H1 (cell line): ENCODE data around the gene PACC1. TPM values are rescaled to one million over a fixed set of nuclear protein-coding genes. Genes with fewer than 3 reads are reported as not detected.

Experiments
- CTCF ChIA-PET: fragments of 300-600 bp; sonication (Branson Sonifier 250); formaldehyde crosslinking; loops from one replicate; lab custom pipeline; 2021; ENCODE audit not compliant: partially characterized antibody; lab: Charles Lee
- POLR2A ChIA-PET: fragments of 300-600 bp; sonication (Branson Sonifier 250); formaldehyde crosslinking; loops from one replicate; lab custom pipeline; 2021; ENCODE audit warnings: inconsistent platforms; ENCODE audit not compliant: partially characterized antibody; lab: Charles Lee
- DNase-seq, 2 experiments: peaks; one replicate each; pipeline versions ENCODE4 v3.0.0 to v3.0.0-alpha.2; 2010 to 2022; ENCODE audit warnings: low spot score in 2 of 2, low read depth in 1 of 2, mixed read lengths in 1 of 2
- FAIRE-seq: peaks from 2 replicates; lab custom pipeline; 2011; peaks lifted over from hg19 to GRCh38; lab: Jason Lieb, UNC
- H2AFZ ChIP-seq: 2 replicates; pipeline ENCODE4 v1.8.1; 2012; ENCODE audit warnings: low read length, inconsistent platforms
- H2AK5ac ChIP-seq: 2 replicates; pipeline ENCODE4 v1.6.1; 2013; ENCODE audit warnings: low read depth, low read length
- H2BK120ac ChIP-seq: replicated peaks from 2 replicates; pipeline ENCODE3; 2013; ENCODE audit warnings: low read depth, low read length, inconsistent platforms
- H2BK12ac ChIP-seq: 2 replicates; pipeline ENCODE4 v1.6.1; 2013; ENCODE audit warnings: low read depth, low read length
- H2BK15ac ChIP-seq: 2 replicates; pipeline ENCODE4 v1.6.1; 2013; ENCODE audit warnings: low read length
- H2BK20ac ChIP-seq: 2 replicates; pipeline ENCODE4 v1.6.1; 2013; ENCODE audit warnings: low read length
- H2BK5ac ChIP-seq: 2 replicates; pipeline ENCODE4 v1.6.1; 2013; ENCODE audit warnings: low read depth, low read length
- H3K14ac ChIP-seq: 2 replicates; pipeline ENCODE4 v1.6.1; 2013; ENCODE audit warnings: inconsistent platforms; ENCODE audit not compliant: insufficient read length
- H3K18ac ChIP-seq: 2 replicates; pipeline ENCODE4 v1.6.1; 2013; ENCODE audit warnings: low read length; ENCODE audit errors: extremely low read depth
- H3K23ac ChIP-seq: 2 replicates; pipeline ENCODE4 v1.6.1; 2013; ENCODE audit warnings: inconsistent platforms; ENCODE audit not compliant: insufficient read length
- H3K23me2 ChIP-seq: 2 replicates; pipeline ENCODE4 v1.6.1; 2013; ENCODE audit warnings: low read depth, low read length
- H3K27ac ChIP-seq: 2 replicates; pipeline ENCODE4 v1.6.1; 2011; ENCODE audit warnings: low read depth, low read length, inconsistent platforms
- H3K27me3 ChIP-seq, 4 experiments: replicated peaks in 1 of 4; 1 replicate in 1 of 4; 2 replicates in 3 of 4; pipeline versions ENCODE4 v1.6.1 to v1.8.1; 2011 to 2013; ENCODE audit warnings: low read length in 3 of 4, mild to moderate bottlenecking in 3 of 4, inconsistent platforms in 2 of 4, mixed read lengths in 2 of 4, moderate library complexity in 1 of 4; ENCODE audit not compliant: control insufficient read depth in 3 of 4, insufficient read depth in 3 of 4; ENCODE audit errors: extremely low read depth in 1 of 4
- H3K36me3 ChIP-seq, 4 experiments: 2 replicates each; pipeline versions ENCODE4 v1.6.1 to v1.8.1; 2011 to 2013; ENCODE audit warnings: mild to moderate bottlenecking in 4 of 4, low read length in 3 of 4, moderate library complexity in 2 of 4, control low read depth in 1 of 4, inconsistent platforms in 1 of 4; ENCODE audit not compliant: insufficient read depth in 4 of 4, control insufficient read depth in 2 of 4
- H3K4ac ChIP-seq: replicated peaks from 2 replicates; pipeline ENCODE3; 2013; ENCODE audit warnings: low read length, low read depth, mixed read lengths, inconsistent platforms; ENCODE audit not compliant: insufficient read length
- H3K4me1 ChIP-seq, 4 experiments: replicated peaks in 1 of 4; 1 replicate in 1 of 4; 2 replicates in 3 of 4; pipeline versions ENCODE4 v1.6.1 to v1.8.1; 2011 to 2013; ENCODE audit warnings: low read length in 3 of 4, inconsistent platforms in 2 of 4, mixed read lengths in 1 of 4; ENCODE audit not compliant: insufficient read depth in 4 of 4, control insufficient read depth in 3 of 4
- H3K4me2 ChIP-seq, 2 experiments: 2 replicates each; pipeline versions ENCODE4 v1.6.1 to v1.8.1; 2011 to 2013; ENCODE audit warnings: low read depth in 2 of 2, low read length in 2 of 2, control low read depth in 1 of 2, inconsistent platforms in 1 of 2, mild to moderate bottlenecking in 1 of 2; ENCODE audit not compliant: insufficient read depth in 1 of 2
- H3K4me3 ChIP-seq, 4 experiments: fragments of 200-600, 300-600 bp in 1 of 4; sonication (generic), shearing (Covaris generic), sonication (Bioruptor Twin) in 1 of 4; 2 replicates each; pipeline versions ENCODE4 v1.5.1 to v1.8.1; 2011 to 2016; ENCODE audit warnings: low read length in 4 of 4, low read depth in 3 of 4, control low read depth in 2 of 4, inconsistent platforms in 2 of 4, mild to moderate bottlenecking in 2 of 4, mixed read lengths in 1 of 4, moderate library complexity in 1 of 4; ENCODE audit not compliant: insufficient read depth in 2 of 4; ENCODE audit errors: extremely low read depth in 1 of 4
- H3K56ac ChIP-seq: replicated peaks from 2 replicates; pipeline ENCODE3; 2013; ENCODE audit warnings: low read depth, mild to moderate bottlenecking, mixed read lengths, low read length, inconsistent platforms; ENCODE audit not compliant: insufficient read length
- H3K79me1 ChIP-seq: 2 replicates; pipeline ENCODE4 v1.6.1; 2013; ENCODE audit warnings: low read depth, low read length, control low read depth
- H3K79me2 ChIP-seq, 2 experiments: 2 replicates each; pipeline versions ENCODE4 v1.6.1 to v1.8.1; 2012 to 2013; ENCODE audit warnings: low read length in 2 of 2, mild to moderate bottlenecking in 2 of 2, inconsistent platforms in 1 of 2; ENCODE audit not compliant: insufficient read depth in 2 of 2, control insufficient read depth in 1 of 2
- H3K9ac ChIP-seq, 4 experiments: replicated peaks in 1 of 4; 1 replicate in 1 of 4; 2 replicates in 3 of 4; pipeline versions ENCODE4 v1.6.1 to v1.8.1; 2011 to 2013; ENCODE audit warnings: low read depth in 3 of 4, low read length in 3 of 4, control low read depth in 2 of 4, mild to moderate bottlenecking in 2 of 4, moderate library complexity in 2 of 4, inconsistent platforms in 1 of 4; ENCODE audit errors: extremely low read depth in 1 of 4
- H3K9me3 ChIP-seq, 2 experiments: 2 replicates each; pipeline versions ENCODE4 v1.6.1 to v1.8.1; 2012 to 2013; ENCODE audit warnings: mild to moderate bottlenecking in 2 of 2, moderate library complexity in 2 of 2, control low read depth in 1 of 2, inconsistent platforms in 1 of 2, low read depth in 1 of 2, low read length in 1 of 2, mixed read lengths in 1 of 2; ENCODE audit not compliant: insufficient read depth in 2 of 2
- H4K20me1 ChIP-seq, 2 experiments: replicated peaks in 1 of 2; 2 replicates each; pipeline versions ENCODE3 to v1.8.1; 2011 to 2013; ENCODE audit warnings: inconsistent platforms in 2 of 2, low read length in 2 of 2, mild to moderate bottlenecking in 1 of 2; ENCODE audit not compliant: insufficient read depth in 2 of 2, control insufficient read depth in 1 of 2
- H4K5ac ChIP-seq: 2 replicates; pipeline ENCODE4 v1.6.1; 2013; ENCODE audit warnings: low read length, low read depth, mixed read lengths, inconsistent platforms; ENCODE audit not compliant: insufficient read length
- H4K8ac ChIP-seq: 2 replicates; pipeline ENCODE4 v1.8.0; 2013; ENCODE audit warnings: mild to moderate bottlenecking, moderate library complexity, low read length, inconsistent platforms; ENCODE audit not compliant: insufficient read depth; ENCODE audit errors: extremely low read depth
- H4K91ac ChIP-seq: replicated peaks from 2 replicates; pipeline ENCODE3; 2013; ENCODE audit warnings: low read length, mixed read lengths, inconsistent platforms; ENCODE audit not compliant: insufficient read length
- KDM4A ChIP-seq: IDR thresholded peaks from one replicate; pipeline ENCODE4 v1.7.1; 2012; ENCODE audit warnings: low read depth, mild to moderate bottlenecking, moderate library complexity, low read length, inconsistent platforms; ENCODE audit not compliant: severe bottlenecking
- NRF1 ChIP-seq: IDR thresholded peaks from 2 replicates; pipeline ENCODE4 v1.6.1; 2011; ENCODE audit warnings: mild to moderate bottlenecking, low read depth, low read length, improper control_type of control experiment
- POLR2AphosphoS5 ChIP-seq: IDR thresholded peaks from 2 replicates; pipeline ENCODE4 v1.6.1; 2011; ENCODE audit warnings: low read depth, low read length
- POU5F1 ChIP-seq: IDR thresholded peaks from 2 replicates; pipeline ENCODE4 v1.6.1; 2011; ENCODE audit warnings: low read depth, mild to moderate bottlenecking, low read length, moderate library complexity
- ZNF274 ChIP-seq: IDR thresholded peaks from 2 replicates; pipeline ENCODE4 v1.7.0; 2012; ENCODE audit warnings: low read length, borderline replicate concordance; ENCODE audit errors: extremely low read depth
- WGBS, 2 experiments: shearing (Covaris generic) in 1 of 2; methylation state at CpG; one replicate each; pipeline versions ENCODE4 v1.1.6 to v1.1.7; 2013 to 2015; ENCODE audit warnings: low lambda C conversion rate in 2 of 2, mixed read lengths in 2 of 2, inconsistent platforms in 1 of 2, low coverage in 1 of 2, missing lambda C conversion rate in 1 of 2; ENCODE audit not compliant: insufficient replicate concordance in 2 of 2, insufficient coverage in 1 of 2, insufficient read length in 1 of 2; ENCODE audit errors: extremely low coverage in 1 of 2, missing lambda C conversion rate in 1 of 2; 5-methylcytosine and 5-hydroxymethylcytosine counted together
- polyA plus RNA-seq, 7 experiments: library from polyadenylated mRNA; depleted of rRNA in 3 of 7; stranded (reverse) in 5 of 7; unstranded in 2 of 7; fragments of >200 nt in 5 of 7; fragments of 200-250 nt in 2 of 7; gene quantifications; 1 replicate in 5 of 7; 2 replicates in 1 of 7; 4 replicates in 1 of 7; pipeline versions ENCODE4 v1.2.1 to v1.2.3, GENCODE V29; 2011 to 2013; ENCODE audit warnings: missing spikeins in 2 of 7, mixed read lengths in 2 of 7
- total RNA-seq: library from RNA; stranded (reverse); fragmentation: NEBNext Ultra II Directional; extraction: Animal tissue kit (Norgen Biotek cat#: 25700); gene quantifications from 2 replicates; pipeline ENCODE4 v1.2.1, GENCODE V29; 2021

The PACC1 gene
- total and polyA plus RNA-seq, 2 of the 8 experiments (the other 6 are each of a cell fraction or from before 2014, with no cell fraction given), result 18.8 to 23.5 TPM

- CTCF ChIA-PET, result interaction anchor here (0.5 to 1.3 kb wide), 3 partner anchors 21 to 693 kb away, joined by 3 to 7 read pairs (median 4); no protein-coding TSS in a partner anchor
- H3K36me3 ChIP-seq, result no peaks in the 10 kb centered on the region
- peaks cover 2% of the 10 kb centered on the region; the same call in 1 of the 2 replicates for H3K23me2 ChIP-seq
- H2BK20ac ChIP-seq, result no peak overlapping the region
- no peaks in the 10 kb centered on the region for H3K9me3 ChIP-seq
- FAIRE-seq, result no peak
- DNase-seq, result no peak
- H3K9ac ChIP-seq, result no peak overlapping the region
- no peak overlapping the region for H2BK15ac ChIP-seq
- H3K4me3 ChIP-seq, result no peak overlapping the region
- no peak overlapping the region for H2BK120ac ChIP-seq
- H3K4me2 ChIP-seq, result no peak overlapping the region
- no peaks in the 10 kb centered on the region; the same call in 1 of the 2 replicates for H3K79me1 ChIP-seq
- H2AFZ ChIP-seq, result no peak overlapping the region
- 93% methylated on average over 4 of the region's 4 CpGs; no CpG with 5 or more reads in 1 of the 2 experiments for WGBS, 2 experiments
- no peak overlapping the region for H4K91ac ChIP-seq
- no peak overlapping the region for H2BK12ac ChIP-seq
- H3K23ac ChIP-seq, result no peak overlapping the region
- peaks cover 3 to 5% (median 3%) of the 10 kb centered on the region in 4 experiments; a peak in 3 of 7 replicates for H3K4me1 ChIP-seq
- no peak overlapping the region for H3K14ac ChIP-seq
- no peaks in the 10 kb centered on the region for H4K20me1 ChIP-seq
- no peak overlapping the region for H3K56ac ChIP-seq
- no peak overlapping the region for H3K4ac ChIP-seq
- no peaks in the 10 kb centered on the region; a peak in 1 of 4 replicates for H3K79me2 ChIP-seq
- POLR2A ChIA-PET, result no interaction called here
- no peak for TF ChIP-seq ZNF274
- TF ChIP-seq NRF1, result no peak
- TF ChIP-seq KDM4A, result no peak
- no peak for TF ChIP-seq POU5F1
- no peak for TF ChIP-seq POLR2AphosphoS5
- H4K5ac ChIP-seq, result no peak overlapping the region
- H3K18ac ChIP-seq, result no peak overlapping the region
- no peak overlapping the region for H3K27ac ChIP-seq
- no peak overlapping the region for H4K8ac ChIP-seq
- H3K27me3 ChIP-seq, result no peaks in the 10 kb centered on the region; a peak in 2 of 7 replicates
- H2BK5ac ChIP-seq, result no peak overlapping the region
- no peak overlapping the region for H2AK5ac ChIP-seq
Observed at GRCh38 chr1:212434992-212435391, 20.3 kb upstream of the PACC1 start.
